NCI-H460 (cell line): ENCODE data around the gene ITIH1. TPM values are rescaled to one million over a fixed set of nuclear protein-coding genes. Genes with fewer than 3 reads are reported as not detected.

Experiments
- DNase-seq: peaks from one replicate; pipeline ENCODE4 v3.0.0-alpha.2; 2016; ENCODE audit warnings: low read depth; ENCODE audit errors: extremely low read depth
- total RNA-seq: library from RNA; depleted of rRNA; stranded (reverse); fragments of >200 nt; shearing (Covaris generic); gene quantifications from 2 replicates; pipeline ENCODE4 v1.2.3, GENCODE V29; 2014

Gene ITIH1
- total RNA-seq, 1 experiment from 2014 or later = not detected

DNA sequence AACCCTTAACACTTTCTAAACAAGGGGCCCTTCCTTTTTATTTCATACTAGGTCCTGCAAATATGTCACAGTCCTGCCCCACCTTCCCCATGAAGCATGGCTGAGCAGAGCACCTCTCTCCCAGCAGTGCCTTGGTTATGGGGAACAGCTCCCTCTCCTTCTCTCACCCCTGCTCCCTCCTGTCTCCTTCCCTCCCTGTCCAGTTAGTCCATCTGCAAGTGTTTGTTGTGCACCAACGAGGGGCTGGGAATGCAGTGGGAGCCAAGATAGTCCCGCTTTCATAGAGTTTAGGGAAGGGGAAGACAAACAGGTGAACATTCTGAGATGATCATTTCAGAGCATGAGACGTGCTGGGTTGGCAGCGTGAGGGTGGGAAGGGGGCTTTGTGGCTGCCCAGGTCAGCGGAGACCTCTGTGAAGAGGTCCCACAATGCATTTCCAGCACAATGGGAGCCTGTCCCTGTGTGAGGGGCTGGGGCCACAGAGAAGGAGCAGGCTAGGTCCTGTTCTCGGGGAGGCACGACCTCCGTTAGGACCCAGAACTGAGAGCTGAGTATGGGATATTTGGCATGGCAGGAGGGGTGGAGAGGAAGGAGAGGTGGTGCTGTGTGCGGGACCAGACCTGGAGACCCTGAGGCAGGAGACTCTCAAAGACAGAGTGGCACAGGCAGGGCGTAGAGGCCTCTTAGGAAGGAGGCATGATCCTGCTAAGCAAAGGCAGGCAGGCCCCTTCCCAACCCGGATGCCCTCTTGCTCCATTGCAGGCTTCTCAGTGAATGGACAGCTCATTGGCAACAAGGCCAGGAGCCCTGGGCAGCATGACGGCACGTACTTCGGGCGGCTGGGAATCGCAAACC lies 11.7 kb downstream of the ITIH1 start:
- no peak for DNase-seq

DNA sequence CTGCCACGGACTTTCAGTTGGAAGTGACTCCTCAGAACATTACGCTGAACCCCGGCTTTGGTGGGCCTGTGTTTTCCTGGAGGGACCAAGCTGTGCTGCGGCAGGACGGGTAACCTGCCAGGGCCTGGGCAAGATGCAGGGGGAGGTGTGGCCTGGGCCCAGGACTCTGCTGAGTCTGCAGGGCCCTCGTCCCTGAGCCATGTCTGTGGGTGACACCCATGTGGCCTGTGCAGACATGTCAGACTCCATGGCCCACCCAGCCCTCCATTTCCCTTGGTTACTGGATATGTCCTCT lies 12.3 kb downstream of the ITIH1 start:
- no peak for DNase-seq

DNA sequence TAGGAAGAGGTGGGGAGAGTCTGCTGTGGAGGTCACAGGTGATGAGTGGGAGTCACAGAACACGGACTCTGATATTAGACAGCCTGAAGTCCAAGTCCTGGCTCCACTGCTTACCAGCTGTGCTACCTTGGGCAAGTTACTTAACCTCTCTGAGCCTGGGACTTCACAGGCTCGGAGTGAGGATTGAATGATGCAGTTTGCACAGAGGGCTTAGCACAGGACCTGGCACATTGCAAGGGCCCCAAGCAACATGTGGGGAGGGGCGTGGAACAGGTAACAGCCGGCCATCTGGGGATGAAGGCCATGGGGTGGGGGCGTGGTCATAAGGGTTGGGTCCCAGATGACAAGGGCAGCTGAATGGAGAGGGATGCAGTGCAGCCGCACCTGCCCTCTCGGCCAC lies 12.9 kb downstream of the ITIH1 start:
- no peak for DNase-seq

DNA sequence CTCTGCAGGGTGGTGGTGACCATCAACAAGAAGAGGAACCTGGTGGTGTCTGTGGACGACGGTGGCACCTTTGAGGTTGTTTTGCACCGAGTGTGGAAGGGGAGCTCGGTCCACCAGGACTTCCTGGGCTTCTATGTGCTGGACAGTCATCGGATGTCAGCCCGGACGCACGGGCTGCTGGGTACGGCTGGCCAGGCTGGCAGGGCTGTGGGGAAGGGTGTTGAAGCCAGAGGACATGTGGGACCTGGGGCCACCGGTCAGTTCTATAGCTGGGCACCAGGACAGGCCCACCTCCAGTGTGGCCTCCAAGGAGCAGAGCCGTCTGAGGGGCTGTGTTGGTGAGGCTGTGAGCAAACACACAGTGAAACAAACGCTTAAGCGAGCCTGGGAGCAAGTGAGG lies 13.3 kb downstream of the ITIH1 start:
- DNase-seq = no peak

DNA sequence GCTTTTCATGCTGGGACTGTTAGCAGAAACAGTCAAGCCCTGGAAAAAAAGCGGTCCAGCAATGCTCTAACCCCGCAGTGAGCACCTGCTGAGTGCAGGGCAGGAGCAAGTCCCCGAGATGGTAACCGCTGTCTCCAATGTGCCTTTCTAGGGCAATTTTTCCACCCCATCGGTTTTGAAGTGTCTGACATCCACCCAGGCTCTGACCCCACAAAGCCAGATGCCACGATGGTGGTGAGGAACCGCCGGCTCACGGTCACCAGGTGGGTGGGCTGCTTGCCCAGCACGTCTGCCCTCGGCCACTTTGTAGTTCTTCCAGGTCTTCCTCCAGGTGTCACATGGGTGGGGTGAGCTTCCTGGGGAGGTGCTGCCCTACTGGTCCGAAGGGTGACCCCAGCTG lies 14.0 kb downstream of the ITIH1 start:
- no peak for DNase-seq

DNA sequence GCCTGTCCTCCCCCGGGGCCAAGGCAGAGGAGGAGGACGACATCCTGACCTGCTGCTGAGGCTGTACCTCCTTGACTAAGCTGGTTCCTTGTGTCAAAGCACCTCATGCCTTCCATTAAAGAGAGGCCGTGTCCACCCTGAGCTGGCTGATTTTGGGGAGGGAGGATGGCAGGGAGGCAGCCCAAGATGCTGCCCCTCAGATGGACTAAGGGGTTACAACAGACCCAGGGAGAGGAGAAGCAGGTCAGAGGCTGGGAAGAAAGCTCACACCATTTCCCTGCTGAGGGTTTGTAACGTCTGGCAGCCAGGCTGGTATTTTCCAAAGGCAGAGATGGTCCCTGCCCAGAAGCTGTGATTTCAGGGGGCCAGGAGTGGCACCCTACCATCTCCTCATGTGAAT lies 14.5 kb downstream of the ITIH1 start:
- no peak for DNase-seq

DNA sequence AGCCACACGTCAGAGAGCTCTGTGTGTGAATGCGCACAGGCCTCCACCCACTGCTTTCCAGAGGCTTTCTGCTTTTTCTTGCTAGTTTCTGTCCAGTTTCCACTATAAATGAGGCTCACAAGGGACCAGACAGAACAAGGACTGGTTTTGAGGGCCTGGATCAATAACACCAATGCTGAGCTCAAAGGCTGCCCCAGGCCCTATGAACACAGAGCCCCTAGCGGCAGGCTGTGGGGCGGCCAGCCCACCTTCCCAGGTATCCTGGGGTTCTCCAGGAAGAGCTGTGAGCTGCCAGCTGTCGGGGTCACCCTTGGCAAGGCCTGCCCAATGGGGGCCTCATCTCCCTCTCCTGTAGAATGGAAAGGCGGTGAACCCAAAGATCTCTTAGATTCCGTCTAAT lies 15.0 kb downstream of the ITIH1 start:
- DNase-seq = no peak

DNA sequence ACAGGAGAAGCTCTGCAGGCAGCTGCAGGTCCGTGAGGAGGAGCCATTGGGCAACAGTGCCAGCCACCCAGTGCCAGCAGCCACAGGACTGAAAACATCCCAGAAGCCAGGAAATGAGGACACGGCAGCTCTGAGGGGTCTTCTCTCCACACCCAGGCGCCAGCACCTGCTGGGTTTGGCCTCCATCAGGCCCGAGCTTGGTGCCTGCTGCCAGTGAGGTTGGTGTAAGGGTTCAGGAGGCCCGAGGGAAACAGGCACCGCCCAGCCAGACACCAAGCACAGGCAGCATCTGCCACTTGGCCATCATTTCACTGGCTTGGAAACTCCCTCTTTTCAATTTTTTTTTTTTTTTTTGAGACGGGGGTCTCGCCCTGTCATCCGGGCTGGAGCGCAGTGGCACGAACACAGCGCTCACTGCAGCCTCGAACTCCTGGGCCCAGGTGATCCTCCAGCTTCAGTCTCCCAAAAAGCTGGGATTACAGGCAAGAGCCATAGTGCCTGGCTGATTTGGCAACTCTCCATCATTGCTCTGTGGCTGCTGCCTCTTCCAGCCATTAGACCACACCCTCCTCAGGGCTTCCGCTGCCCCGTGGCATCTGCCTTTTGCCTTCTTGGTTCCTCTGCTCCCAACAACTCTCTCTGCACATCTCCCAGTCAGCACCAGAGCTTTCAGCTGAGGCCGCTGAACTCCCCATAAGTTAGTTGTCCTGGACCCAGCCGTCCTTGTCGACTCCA lies 15.7 kb downstream of the ITIH1 start:
- DNase-seq = no peak

DNA sequence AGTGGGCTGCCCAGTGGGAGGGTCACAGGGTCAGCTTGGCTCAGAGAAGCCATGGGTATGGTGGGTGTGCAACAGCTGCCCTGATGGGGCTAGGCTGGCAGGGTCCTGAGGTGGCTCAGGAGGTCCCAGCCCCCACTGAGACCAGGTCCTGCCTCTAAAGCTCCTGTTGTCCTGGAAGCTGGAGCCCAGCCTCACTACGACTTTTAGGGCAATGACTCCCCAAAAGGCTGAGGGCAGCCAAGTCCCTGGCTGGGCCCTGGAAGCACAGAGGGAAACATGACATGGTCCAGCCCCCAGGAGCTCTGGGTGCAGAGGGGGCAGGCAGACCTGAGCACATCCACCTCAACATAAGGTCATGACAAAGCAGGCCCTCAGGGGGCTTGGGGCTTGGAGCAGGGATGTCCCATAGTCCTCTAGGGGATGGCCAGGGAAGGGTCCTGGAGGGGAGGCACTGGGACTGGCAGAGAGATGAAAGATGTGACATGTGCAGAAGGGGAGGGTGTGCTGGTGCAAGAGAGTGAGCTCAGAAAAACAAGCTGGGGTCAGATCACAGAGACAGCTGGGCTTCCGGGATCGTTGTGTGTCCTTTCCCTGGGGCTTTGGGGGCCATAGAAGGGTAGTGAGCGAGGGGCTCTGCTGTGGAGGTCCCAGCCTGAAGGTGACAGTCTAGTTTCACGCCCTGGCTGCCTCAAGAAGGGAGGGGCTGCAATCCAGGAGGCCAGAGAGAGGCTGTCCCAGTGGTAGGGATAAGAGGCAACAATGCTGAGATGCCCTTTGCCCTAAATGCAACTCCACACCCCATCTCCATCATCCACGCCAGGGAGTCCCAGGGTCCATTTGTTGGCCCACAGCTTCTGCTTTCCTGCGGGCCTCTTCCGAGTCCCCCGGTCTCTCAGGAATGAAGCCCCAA lies 16.6 kb downstream of the ITIH1 start:
- DNase-seq = no peak

DNA sequence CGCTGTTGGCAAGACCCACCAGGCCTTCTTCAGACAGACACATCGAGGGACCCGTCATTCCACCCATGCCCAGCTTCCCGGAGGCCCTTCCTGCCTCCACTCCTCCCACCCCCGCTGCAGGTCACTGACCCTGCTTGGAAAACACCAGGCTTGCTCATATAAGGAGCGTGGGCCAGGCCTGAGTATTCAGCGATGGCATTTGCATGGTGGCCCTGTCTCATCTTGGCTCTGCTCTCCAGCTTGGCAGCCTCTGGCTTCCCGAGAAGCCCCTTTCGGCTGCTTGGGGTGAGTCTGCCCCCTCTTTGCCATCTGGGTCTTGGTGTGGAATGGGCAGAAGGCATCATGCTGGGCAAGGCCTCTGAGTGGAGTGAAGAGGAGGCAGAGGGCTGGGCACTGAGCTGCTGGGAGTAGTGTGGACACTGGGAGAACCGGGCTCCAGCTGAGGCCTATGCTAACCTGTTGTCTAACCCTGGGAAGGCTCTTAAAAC lies 17.3 kb downstream of the ITIH1 start, which contains the start of gene ITIH3:
TSS of gene ITIH3 (plus strand) at position 185 of the 488 bp plus-strand sequence. CDS start at position 193, 8 bp downstream.
- DNase-seq = no peak

DNA sequence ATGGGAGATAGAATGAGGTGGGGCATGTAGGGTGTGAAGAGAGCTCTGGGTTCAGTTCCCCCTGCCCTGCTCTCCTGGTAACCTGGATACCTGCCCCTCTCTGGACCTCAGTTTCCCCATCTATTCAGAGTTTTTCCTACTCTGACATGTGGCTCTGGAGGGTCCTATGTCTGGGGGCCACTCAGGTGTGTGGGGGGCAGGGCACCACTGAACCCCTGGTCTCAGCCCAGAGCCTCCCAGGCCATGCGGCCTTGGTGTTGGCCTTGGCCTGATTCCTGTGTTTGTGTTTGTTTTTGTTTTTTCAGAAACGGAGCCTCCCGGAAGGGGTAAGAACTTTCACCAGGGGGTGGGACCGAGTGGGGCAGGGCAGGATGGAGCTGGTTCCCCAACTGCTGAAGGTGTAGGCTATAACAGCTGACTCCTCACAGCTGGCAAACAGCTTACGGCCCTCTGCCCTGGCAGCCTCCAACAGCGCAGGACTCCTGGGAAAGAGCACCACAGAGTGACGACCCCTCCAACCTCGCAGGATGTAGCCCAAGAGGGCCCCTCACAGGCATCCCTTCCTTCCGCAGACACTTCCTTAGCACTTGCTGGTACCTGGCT lies 18.0 kb downstream of the ITIH1 start:
- no peak for DNase-seq

DNA sequence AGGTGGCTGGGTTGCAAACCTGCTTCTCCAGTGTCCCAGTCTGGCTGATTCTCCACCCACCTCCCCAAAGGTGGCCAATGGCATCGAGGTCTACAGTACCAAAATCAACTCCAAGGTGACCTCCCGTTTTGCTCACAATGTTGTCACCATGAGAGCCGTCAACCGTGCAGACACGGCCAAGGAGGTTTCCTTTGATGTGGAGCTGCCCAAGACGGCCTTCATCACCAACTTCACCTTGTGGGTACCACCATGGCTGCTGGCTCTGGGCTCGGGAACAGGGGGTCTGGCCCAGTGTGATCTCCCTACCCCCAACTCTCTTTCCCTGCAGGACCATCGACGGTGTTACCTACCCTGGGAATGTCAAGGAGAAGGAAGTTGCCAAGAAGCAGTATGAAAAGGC lies 19.0 kb downstream of the ITIH1 start:
- no peak for DNase-seq

DNA sequence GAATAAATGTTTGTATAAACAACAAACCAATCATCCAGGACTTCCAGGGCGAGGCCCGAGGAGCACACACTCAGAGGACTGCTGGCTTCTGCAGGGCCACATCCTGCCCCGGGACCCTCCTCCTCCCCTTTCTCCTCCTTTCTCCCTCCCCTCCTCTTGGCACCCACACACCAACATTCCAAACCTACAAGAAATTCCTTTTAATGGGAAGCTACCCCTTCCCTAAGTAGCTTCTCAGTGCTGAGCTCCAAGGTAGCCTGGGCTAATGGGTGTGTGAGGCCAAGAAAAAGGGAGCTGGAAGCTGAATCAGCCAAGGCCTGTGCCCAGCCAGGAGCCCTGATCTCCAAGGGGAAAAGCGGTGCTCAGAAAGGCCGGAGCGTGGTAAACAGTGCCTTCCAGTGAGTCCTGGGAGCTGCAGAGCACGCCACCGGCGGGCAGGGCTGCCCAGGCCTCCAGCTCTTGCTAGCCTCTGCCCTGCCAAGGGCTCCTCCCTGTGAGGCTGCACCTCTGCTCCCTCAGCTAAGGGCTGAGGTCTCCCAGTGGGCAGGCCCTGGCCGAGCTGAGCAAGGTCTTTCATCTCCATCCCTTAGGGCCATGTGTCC lies 21.1 kb downstream of the ITIH1 start:
- no peak for DNase-seq

DNA sequence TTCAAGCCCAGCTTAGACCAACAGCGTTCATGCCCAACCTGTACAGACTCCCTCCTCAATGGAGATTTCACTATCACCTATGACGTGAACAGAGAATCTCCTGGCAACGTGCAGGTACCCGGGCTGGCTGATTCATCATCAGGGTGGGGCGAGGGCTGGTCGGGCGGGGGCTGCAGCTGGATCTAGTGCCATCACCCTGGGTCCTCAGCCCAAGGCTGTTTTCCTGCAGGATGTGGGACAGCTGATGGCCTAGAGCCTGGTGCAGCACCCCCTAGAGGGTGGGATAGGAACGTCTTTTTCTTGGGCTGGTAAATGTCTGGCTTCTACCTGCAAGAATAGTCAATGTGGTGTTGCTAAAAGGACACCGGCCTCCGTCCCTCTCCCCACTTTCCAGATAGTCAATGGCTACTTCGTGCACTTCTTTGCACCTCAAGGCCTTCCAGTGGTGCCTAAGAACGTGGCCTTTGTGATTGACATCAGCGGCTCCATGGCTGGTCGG lies 21.6 kb downstream of the ITIH1 start:
- no peak for DNase-seq

DNA sequence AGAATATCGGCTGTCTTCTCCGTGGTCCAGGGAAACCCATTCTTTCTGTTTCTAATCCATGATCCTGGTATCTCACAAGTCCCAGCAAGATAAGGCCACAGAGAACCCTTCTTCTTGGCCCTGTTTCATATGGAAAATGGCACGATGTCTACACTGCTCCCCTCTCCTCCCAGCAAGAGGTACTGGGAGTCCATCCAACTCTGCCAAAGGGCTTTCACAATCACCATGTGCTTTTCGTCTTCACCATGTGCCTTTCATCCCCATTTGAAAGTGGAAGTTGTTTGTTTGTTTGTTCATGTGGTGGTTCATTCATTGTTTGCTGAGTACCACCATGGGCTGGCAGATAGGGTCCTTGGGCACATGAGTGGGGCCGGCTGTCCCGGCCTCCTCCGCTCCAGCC lies 22.7 kb downstream of the ITIH1 start:
- no peak for DNase-seq

DNA sequence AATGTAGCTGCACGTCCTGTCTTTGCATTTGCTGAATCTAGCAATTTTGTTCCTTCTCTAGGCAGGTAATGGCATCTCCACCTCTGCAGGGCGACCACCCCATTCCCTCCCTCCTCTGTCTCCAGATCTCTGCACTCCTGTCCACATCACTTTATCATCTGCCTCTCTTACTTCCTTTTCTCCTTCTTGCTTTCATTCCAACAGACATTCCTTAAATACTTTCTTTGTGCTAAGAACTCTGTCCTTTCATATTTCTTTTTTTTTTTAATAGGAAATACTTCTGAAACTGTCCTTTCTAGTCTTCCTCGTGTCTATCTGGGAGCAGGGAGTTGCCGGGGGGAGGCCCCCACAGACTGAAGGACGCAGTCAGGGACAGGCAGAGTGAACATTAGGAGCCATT lies 24.4 kb downstream of the ITIH1 start:
- no peak for DNase-seq

DNA sequence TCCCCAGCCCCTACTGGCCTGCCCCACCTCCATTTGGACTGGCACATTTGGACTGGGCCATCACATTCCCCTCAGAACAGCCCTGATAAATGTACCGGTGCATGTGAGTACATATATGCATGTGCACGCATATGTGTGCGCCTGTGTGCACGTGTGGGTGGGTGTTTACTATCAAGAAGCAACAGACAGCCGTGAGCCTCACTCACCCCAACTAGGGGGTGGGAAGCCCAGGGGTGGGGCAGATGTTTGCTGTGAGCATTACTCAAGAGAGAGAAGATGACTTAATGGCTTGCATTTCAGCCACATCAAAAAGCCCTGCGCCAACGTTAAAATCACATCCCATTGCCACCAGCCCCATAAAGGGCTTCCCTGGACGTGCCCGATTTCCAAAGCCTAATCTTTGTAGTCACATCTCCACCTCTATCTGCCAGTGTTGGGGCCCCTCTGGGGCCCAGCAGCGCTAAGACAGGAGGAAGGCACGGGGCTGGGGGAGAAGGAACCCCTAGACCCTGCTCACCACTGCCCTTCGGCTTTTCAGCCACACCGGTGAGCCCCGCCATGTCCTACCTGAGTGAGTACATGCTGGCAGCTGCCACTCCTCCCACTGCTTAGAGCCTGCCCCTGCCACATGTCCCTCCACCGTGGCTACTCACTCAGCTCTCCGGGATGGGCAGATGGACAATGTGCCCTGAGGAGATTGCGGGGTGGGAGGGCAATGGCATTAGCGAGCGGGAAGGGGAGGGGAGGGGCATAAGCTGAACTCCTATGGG lies 28.1 kb downstream of the ITIH1 start:
- DNase-seq = no peak

DNA sequence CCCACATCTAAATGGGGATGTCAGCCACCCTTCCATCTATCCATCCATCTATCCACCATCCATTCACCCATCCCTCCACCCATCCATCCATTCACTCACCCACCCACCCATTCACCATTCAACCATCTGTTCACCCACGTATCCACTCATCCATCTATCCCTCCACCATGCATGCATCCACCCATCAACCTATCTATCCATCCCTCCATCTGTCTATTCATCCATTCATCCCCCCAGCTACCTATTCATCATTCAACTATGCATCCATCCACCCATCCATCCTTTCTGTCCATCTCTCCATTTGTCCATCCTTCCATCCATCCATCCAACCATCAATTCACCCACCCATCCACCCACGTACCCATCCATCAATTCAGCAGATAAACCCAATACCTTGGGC lies 31.8 kb downstream of the ITIH1 start:
- no peak for DNase-seq

DNA sequence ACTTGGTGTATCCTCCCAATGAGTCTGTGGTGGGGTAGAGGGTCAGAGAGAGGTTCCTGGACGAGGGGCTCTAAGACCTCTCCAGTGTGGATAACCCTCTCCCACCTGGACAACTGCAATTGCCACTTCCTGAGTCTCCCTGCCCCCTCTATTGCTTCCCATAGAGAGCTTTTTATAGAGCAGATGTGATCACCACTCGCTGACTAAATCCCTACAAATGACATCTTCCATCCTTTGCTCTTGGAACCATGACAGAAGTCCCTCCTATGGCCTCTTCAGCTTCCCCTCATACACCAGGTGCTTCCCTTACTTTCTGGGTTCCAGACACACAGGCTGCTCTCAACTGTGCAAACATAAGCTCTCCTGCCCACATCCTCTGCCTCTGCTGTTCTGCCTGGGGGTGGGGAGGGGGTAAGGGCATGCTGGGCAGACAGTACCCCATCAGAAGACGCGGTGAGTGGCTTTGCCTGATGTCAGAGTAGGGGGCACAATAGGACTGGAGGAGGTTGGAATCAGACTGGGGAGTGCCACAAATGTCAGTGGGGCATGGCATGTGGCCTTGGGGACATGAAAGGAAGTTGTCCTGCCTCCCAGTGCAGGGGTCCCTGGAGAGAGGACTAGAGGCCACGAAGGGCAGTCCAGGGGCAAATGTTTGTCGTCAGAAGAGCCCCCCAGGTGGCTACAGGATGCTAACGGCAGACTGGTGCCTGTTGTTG lies 32.4 kb downstream of the ITIH1 start:
- no peak for DNase-seq
